Neutrophil (primary cell): ENCODE measurements around the gene SSH2.

Experiments used
- H3K27ac ChIP-seq: fragments of 200-600 bp; sonication (generic); 2 replicates; pipeline ENCODE4 v1.5.1; 2016; ENCODE audit warnings: mild to moderate bottlenecking, moderate library complexity
- H3K27me3 ChIP-seq: fragments of 200-600 bp; sonication (generic); 2 replicates; pipeline ENCODE4 v1.6.0; 2016; ENCODE audit warnings: mild to moderate bottlenecking
- H3K36me3 ChIP-seq: fragments of 200-600 bp; sonication (generic); 2 replicates; pipeline ENCODE4 v1.5.1; 2017
- H3K4me1 ChIP-seq, 2 experiments: fragments of 200-600 bp in 1 of 2; sonication (generic) in 1 of 2; 1 replicate in 1 of 2; 2 replicates in 1 of 2; pipeline versions ENCODE4 v1.5.1 to v1.6.1; 2013 to 2016; ENCODE audit warnings: low read depth in 1 of 2, low read length in 1 of 2, mild to moderate bottlenecking in 1 of 2, moderate library complexity in 1 of 2; ENCODE audit not compliant: control insufficient read depth in 1 of 2, insufficient read depth in 1 of 2
- H3K4me3 ChIP-seq, 2 experiments: fragments of 200-600 bp in 1 of 2; sonication (generic) in 1 of 2; 1 replicate in 1 of 2; 2 replicates in 1 of 2; pipeline ENCODE4 v1.5.1; 2013 to 2016; ENCODE audit warnings: low read depth in 1 of 2, low read length in 1 of 2, mild to moderate bottlenecking in 1 of 2, moderate library complexity in 1 of 2
- H3K9me3 ChIP-seq: fragments of 200-600 bp; sonication (generic); 2 replicates; pipeline ENCODE4 v1.5.1; 2016
- TF ChIP-seq, protein P1 (sequence below): fragments of 200-600 bp; sonication (generic); IDR thresholded peaks from 2 replicates; pipeline ENCODE4 v1.5.1; 2016; ENCODE audit warnings: antibody characterized with exemption

Gene SSH2

DNA sequence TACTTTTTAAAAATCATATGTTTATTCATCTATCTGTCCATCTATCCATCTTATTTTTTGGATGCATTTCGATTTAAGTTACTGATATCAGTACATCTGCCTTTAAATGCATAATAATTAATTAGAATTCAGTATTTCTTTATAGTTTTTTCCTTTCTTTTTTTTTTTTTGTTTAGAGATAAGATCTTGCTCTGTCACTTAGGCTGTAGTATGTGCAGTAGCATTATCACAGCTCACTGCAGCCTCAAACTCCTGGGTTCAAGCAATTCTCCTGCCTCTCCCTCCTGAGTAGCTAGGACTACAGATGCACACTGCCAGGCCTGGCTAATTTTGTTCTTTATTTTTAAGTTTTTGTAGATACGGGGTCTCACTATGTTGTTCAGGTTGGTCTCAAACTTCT is 133.4 kb downstream of the SSH2 start:
- no peak overlapping the region for H3K4me3 ChIP-seq
- TF ChIP-seq, protein P1, sequence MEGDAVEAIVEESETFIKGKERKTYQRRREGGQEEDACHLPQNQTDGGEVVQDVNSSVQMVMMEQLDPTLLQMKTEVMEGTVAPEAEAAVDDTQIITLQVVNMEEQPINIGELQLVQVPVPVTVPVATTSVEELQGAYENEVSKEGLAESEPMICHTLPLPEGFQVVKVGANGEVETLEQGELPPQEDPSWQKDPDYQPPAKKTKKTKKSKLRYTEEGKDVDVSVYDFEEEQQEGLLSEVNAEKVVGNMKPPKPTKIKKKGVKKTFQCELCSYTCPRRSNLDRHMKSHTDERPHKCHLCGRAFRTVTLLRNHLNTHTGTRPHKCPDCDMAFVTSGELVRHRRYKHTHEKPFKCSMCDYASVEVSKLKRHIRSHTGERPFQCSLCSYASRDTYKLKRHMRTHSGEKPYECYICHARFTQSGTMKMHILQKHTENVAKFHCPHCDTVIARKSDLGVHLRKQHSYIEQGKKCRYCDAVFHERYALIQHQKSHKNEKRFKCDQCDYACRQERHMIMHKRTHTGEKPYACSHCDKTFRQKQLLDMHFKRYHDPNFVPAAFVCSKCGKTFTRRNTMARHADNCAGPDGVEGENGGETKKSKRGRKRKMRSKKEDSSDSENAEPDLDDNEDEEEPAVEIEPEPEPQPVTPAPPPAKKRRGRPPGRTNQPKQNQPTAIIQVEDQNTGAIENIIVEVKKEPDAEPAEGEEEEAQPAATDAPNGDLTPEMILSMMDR: no peak
- no peak overlapping the region for H3K27ac ChIP-seq
- no peaks in the 10 kb centered on the region for H3K27me3 ChIP-seq
- H3K4me1 ChIP-seq: peaks cover 0 to under 1% of the 10 kb centered on the region in 2 experiments
- H3K9me3 ChIP-seq: no peaks in the 10 kb centered on the region
- H3K36me3 ChIP-seq: peaks cover 10% of the 10 kb centered on the region

DNA sequence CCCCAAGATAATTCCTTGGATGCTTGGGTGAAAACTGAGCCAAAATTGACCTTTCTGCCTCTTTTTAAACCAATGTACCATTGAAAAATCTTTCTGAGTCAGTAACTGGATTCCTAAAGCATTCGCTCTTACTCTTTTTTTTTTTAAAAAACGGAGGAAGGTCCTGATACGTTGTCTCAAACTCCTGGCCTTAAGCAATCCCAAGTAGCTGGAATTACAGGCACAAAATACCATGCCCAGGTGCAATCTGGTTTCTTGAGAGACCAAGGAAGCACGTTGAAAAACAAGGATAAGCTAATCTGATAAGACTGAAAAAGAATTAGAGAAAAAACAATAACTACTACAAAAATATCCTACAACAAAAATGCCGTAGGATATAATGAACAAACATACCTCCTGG is 136.5 kb downstream of the SSH2 start:
- H3K36me3 ChIP-seq: peaks cover 10% of the 10 kb centered on the region
- H3K27me3 ChIP-seq: no peaks in the 10 kb centered on the region
- no peaks in the 10 kb centered on the region for H3K9me3 ChIP-seq
- peaks cover 8 to 14% of the 10 kb centered on the region in 2 experiments for H3K4me1 ChIP-seq
- TF ChIP-seq, protein P1: no peak
- no peak overlapping the region for H3K4me3 ChIP-seq
- H3K27ac ChIP-seq: no peak overlapping the region

DNA sequence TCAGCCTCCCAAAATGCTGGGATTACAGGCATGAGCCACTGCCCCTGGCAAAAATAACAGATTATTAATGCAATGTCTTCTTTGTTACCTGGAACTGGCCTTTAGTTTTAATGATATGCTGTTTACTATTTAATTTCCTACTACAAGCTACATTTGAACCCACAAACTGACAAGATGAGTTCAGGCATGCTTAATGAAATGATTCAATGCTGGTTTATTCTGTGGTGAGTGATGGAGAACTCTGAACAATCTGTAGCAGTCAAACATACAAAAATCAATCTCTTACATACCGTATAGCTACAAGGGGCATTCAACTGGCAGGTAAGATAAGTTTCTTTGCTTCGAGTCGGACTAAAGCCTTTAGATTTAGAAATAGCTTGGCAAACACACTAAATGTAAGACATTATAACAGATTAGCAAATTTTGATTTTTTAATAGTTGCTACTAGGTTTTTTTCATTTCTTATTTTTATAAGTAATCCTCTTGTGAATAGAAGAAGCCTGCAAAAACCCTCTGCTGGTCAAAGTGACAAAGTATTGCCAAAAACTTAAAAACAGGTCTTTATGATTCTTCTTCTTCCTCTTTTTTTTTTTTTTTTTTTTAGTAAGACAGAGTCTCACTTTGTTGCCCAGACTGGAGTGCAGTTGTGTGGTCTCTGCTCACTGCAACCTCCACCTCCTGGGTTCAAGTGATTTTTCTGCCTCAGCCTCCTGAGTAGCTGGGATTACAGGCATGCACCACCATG is 138.5 kb downstream of the SSH2 start:
- Histone ChIP-seq H3K4me3 (no peak overlapping the region), H3K27me3 (no peaks in the 10 kb centered on the region), H3K4me1 (peaks cover 8 to 14% of the 10 kb centered on the region in 2 experiments), H3K36me3 (peaks cover 10% of the 10 kb centered on the region), H3K9me3 (no peaks in the 10 kb centered on the region), H3K27ac (no peak overlapping the region)
- TF ChIP-seq, protein P1: no peak

DNA sequence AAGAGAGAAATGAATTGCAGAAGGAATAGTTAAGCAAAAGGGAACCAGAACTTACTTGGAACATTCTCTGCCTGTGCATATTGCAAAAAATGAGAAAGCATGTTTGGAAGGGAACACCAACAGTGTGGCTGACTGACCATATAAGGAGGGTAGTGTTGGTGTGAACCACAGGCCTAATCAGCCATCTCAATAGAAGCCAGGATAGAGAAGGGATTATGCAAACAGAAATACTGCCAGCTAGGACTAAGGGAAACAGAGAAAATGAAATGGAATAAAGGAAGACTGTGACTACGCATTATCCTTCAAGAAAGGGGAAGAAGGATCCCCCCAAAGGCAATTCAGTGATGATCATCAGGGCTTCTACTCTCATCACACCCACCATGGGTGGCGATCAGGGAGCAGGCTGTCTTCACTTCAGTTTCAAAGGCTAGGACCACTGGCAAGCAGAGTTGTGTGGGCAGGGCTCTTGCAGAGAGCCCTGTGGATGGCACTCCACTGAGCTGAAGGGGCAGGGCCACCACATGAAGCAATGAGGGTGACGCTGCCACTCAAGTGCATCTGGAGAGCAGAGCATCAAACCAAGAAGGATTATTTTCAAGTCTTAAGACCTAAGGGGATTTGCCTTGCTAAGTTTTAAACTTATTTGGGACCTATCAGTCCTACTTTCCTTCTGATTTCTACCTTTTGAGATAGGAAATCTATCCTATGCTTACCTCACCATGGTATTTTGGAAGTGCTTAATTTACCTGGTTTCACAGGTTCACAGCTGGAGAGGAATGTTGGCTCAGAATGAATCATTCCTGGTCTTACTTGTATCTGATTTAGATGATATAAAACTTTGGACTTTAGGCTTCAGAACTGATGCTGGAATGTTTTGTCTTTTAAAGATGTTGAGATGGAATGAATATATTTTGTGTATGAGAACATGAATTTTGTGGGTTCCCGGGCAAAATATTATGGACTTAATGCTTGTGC is 140.5 kb downstream of the SSH2 start:
- TF ChIP-seq, protein P1: no peak
- peak overlapping the region; percentile 59 for H3K27ac ChIP-seq
- no peak overlapping the region for H3K4me3 ChIP-seq
- peaks cover 10% of the 10 kb centered on the region for H3K36me3 ChIP-seq
- no peaks in the 10 kb centered on the region for H3K9me3 ChIP-seq
- peaks cover 8 to 14% of the 10 kb centered on the region in 2 experiments for H3K4me1 ChIP-seq
- H3K27me3 ChIP-seq: no peaks in the 10 kb centered on the region

DNA sequence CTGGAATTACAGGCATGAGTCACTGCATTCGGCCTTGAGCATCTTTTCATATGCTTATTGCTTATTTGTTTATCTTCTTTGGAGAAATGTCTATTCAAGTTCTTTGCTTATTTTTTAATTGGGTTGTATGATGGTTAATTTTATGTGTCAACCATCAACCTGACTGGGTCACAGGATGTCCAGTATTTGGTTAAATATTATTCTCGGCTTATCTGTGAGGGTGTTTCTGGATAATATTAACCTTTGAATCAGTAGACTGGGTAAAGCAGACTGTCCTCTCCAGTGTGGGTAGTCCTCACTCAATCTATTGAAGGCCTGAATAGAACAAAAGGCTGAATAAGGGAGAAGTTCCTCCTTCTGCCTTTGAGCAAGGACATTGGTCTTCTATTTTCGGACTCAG is 142.0 kb downstream of the SSH2 start:
- H3K36me3 ChIP-seq: peaks cover 4% of the 10 kb centered on the region
- H3K4me1 ChIP-seq: peaks cover 8 to 14% of the 10 kb centered on the region in 2 experiments
- no peaks in the 10 kb centered on the region for H3K9me3 ChIP-seq
- TF ChIP-seq, protein P1: no peak
- no peaks in the 10 kb centered on the region for H3K27me3 ChIP-seq
- H3K27ac ChIP-seq: no peak overlapping the region
- no peak overlapping the region for H3K4me3 ChIP-seq
